K562 (cell line): ENCODE results near the gene ABLIM2. TPM values are rescaled to one million over a fixed set of nuclear protein-coding genes. Genes with fewer than 3 reads are reported as not detected.

Experiments used
- ATAC-seq: fragments of 200-7000 bp; cut with Tn5 transposase; 3 replicates; pipeline ENCODE4 v1.9.1; 2020; ENCODE audit warnings: moderate library complexity
- BruUV-seq: library from RNA; stranded (reverse); fragments of 400-500 nt; replicated peaks from 2 replicates; lab custom pipeline; 2021; lab: Mats Ljungman, UMichigan
- CTCF ChIA-PET: fragments of 300-600 bp; formaldehyde crosslinking; extraction: SDS; loops from one replicate; lab custom pipeline; 2021; ENCODE audit warnings: low intra/inter-chr PET ratio; lab: Yijun Ruan, JAX
- POLR2A ChIA-PET: fragments of 300-600, 350-650 bp; sonication (Branson Sonifier 250); formaldehyde crosslinking; extraction: SDS; loops from one replicate; lab custom pipeline; 2021; ENCODE audit warnings: antibody characterized with exemption, inconsistent platforms; lab: Yijun Ruan, JAX
- DNase-seq, 4 experiments: peaks; one replicate each; pipeline versions ENCODE4 v3.0.0 to v3.0.0-alpha.2; 2011 to 2018; ENCODE audit warnings: low spot score in 3 of 4, mixed read lengths in 3 of 4; ENCODE audit errors: extremely low read depth in 1 of 4
- FAIRE-seq: peaks from 2 replicates; lab custom pipeline; 2011; peaks lifted over from hg19 to GRCh38; lab: Jason Lieb, UNC
- H2AFZ ChIP-seq: 2 replicates; pipeline ENCODE4 v1.6.0; 2011; ENCODE audit warnings: low read depth, low read length, control low read depth, inconsistent platforms
- H3K27ac ChIP-seq: fragments of 200-600 bp; 3 replicates; pipeline ENCODE4 v1.8.0; 2011; ENCODE audit warnings: low read depth, mild to moderate bottlenecking, control low read depth, inconsistent platforms, low read length, moderate library complexity, mixed read lengths; ENCODE audit errors: extremely low read depth
- H3K27me3 ChIP-seq, 2 experiments: fragments of 300-600 bp in 1 of 2; 2 replicates in 1 of 2; 3 replicates in 1 of 2; pipeline versions ENCODE4 v1.6.0 to v1.8.0; 2011; ENCODE audit warnings: inconsistent platforms in 2 of 2, low read length in 2 of 2, mild to moderate bottlenecking in 1 of 2, mixed read lengths in 1 of 2, moderate library complexity in 1 of 2; ENCODE audit not compliant: control insufficient read depth in 2 of 2, insufficient read depth in 2 of 2
- H3K36me3 ChIP-seq: fragments of 300-600 bp; 3 replicates; pipeline ENCODE4 v1.8.0; 2011; ENCODE audit warnings: mild to moderate bottlenecking, low read length, inconsistent platforms; ENCODE audit not compliant: control insufficient read depth, insufficient read depth
- H3K4me1 ChIP-seq, 2 experiments: fragments of 200-600 bp in 1 of 2; replicated peaks in 1 of 2; 2 replicates in 1 of 2; 3 replicates in 1 of 2; pipeline versions ENCODE4 v1.5.1 to v1.8.0; 2011; ENCODE audit warnings: inconsistent platforms in 2 of 2, low read length in 2 of 2, mild to moderate bottlenecking in 1 of 2, mixed read lengths in 1 of 2, moderate library complexity in 1 of 2; ENCODE audit not compliant: control insufficient read depth in 2 of 2, insufficient read depth in 2 of 2
- H3K4me2 ChIP-seq: 2 replicates; pipeline ENCODE4 v1.6.1; 2011; ENCODE audit warnings: low read length, control low read depth, inconsistent platforms, mixed read lengths; ENCODE audit not compliant: insufficient read depth
- H3K4me3 ChIP-seq: fragments of 200-600 bp; sonication (generic), shearing (Covaris generic); 2 replicates; pipeline ENCODE4 v1.5.1; 2016; ENCODE audit warnings: control low read depth, inconsistent platforms
- H3K79me2 ChIP-seq: fragments of 200-600 bp; 3 replicates; pipeline ENCODE4 v1.8.0; 2011; ENCODE audit warnings: low read length, inconsistent platforms; ENCODE audit not compliant: control insufficient read depth, insufficient read depth
- H3K9ac ChIP-seq, 2 experiments: 2 replicates each; pipeline versions ENCODE4 v1.6.0 to v1.6.1; 2011; ENCODE audit warnings: low read depth in 2 of 2, low read length in 2 of 2, control low read depth in 1 of 2, inconsistent platforms in 1 of 2, mild to moderate bottlenecking in 1 of 2, mixed read lengths in 1 of 2; ENCODE audit not compliant: insufficient read depth in 1 of 2
- H3K9me1 ChIP-seq: one replicate; pipeline ENCODE4 v1.6.0; 2011; ENCODE audit warnings: inconsistent platforms, mild to moderate bottlenecking, low read length, moderate library complexity; ENCODE audit not compliant: control insufficient read depth, insufficient read depth
- H3K9me3 ChIP-seq: replicated peaks from 2 replicates; pipeline ENCODE4 v1.5.1; 2011; ENCODE audit warnings: low read depth, low read length, inconsistent platforms; ENCODE audit not compliant: control insufficient read depth, insufficient read depth
- H4K20me1 ChIP-seq: replicated peaks from 2 replicates; pipeline ENCODE4 v1.6.1; 2011; ENCODE audit warnings: low read length, inconsistent platforms, mixed read lengths; ENCODE audit not compliant: control insufficient read depth, insufficient read depth
- CTBP1 ChIP-seq: fragments of 450-650 bp; IDR thresholded peaks from 2 replicates; pipeline ENCODE4 v1.6.1; 2016; ENCODE audit warnings: borderline replicate concordance
- DPF2 ChIP-seq: fragments of 450-650 bp; IDR thresholded peaks from 2 replicates; pipeline ENCODE4 v1.6.1; 2016
- ESRRB ChIP-seq: fragments of 250-450 bp; sonication (Bioruptor Pico); IDR thresholded peaks from 2 replicates; pipeline ENCODE4 v1.5.0; 2020; ENCODE audit warnings: mild to moderate bottlenecking, moderate library complexity, borderline replicate concordance
- FOXJ2 ChIP-seq: fragments of 200-800 bp; sonication (Bioruptor generic); IDR thresholded peaks from 2 replicates; pipeline ENCODE4 v1.6.1; 2016; ENCODE audit warnings: missing genetic modification characterization, missing compliant biosample characterization
- FOXM1 ChIP-seq, 2 experiments: fragments of 450-650 bp in 1 of 2; sonication (generic) in 1 of 2; formaldehyde crosslinking in 1 of 2; IDR thresholded peaks; 2 replicates each; pipeline versions ENCODE4 v1.6.1 to v1.9.0; 2017 to 2022; ENCODE audit warnings: low read depth in 2 of 2, mild to moderate bottlenecking in 2 of 2, missing genetic modification reagents in 1 of 2, moderate library complexity in 1 of 2
- JUND ChIP-seq, 2 experiments: IDR thresholded peaks; 2 replicates in 1 of 2; 3 replicates in 1 of 2; pipeline ENCODE4 v1.6.1; 2011; ENCODE audit warnings: borderline replicate concordance in 2 of 2, low read depth in 2 of 2, low read length in 2 of 2, improper control_type of control experiment in 1 of 2, missing biosample characterization in 1 of 2, missing genetic modification characterization in 1 of 2, missing genetic modification reagents in 1 of 2
- KDM5B ChIP-seq: fragments of 200-600 bp; sonication (generic); IDR thresholded peaks from 2 replicates; pipeline ENCODE4 v1.6.1; 2012; ENCODE audit warnings: low read depth, mild to moderate bottlenecking, moderate library complexity, low read length, control low read depth, inconsistent platforms; ENCODE audit not compliant: insufficient replicate concordance
- MAX ChIP-seq: sonication (generic); formaldehyde crosslinking; IDR thresholded peaks from 2 replicates; pipeline ENCODE4 v1.9.0; 2022; ENCODE audit warnings: mild to moderate bottlenecking, missing genetic modification reagents
- MYNN ChIP-seq, 2 experiments: sonication (generic); formaldehyde crosslinking in 1 of 2; IDR thresholded peaks; 2 replicates each; pipeline versions ENCODE4 v1.5.0 to v1.6.1; 2016 to 2020; ENCODE audit warnings: antibody characterized with exemption in 1 of 2, missing genetic modification reagents in 1 of 2
- NCOR1 ChIP-seq: fragments of 450-650 bp; IDR thresholded peaks from 2 replicates; pipeline ENCODE4 v1.6.1; 2016; ENCODE audit warnings: mild to moderate bottlenecking, moderate library complexity
- NFRKB ChIP-seq: fragments of 450-650 bp; IDR thresholded peaks from 2 replicates; pipeline ENCODE4 v1.6.1; 2016; ENCODE audit warnings: low read depth
- POLR2G ChIP-seq: fragments of 200-400 bp; formaldehyde crosslinking; IDR thresholded peaks from 2 replicates; pipeline ENCODE4 v1.6.1; 2017; ENCODE audit warnings: low read depth, mild to moderate bottlenecking, antibody characterized with exemption, low read length, moderate library complexity
- POLR2H ChIP-seq: IDR thresholded peaks from 2 replicates; pipeline ENCODE4 v1.6.1; 2016; ENCODE audit warnings: missing genetic modification characterization, low read depth, mild to moderate bottlenecking, control low read depth, missing compliant biosample characterization, moderate library complexity
- RBBP5 ChIP-seq: fragments of 200-600 bp; sonication (generic); IDR thresholded peaks from 2 replicates; pipeline ENCODE4 v1.6.1; 2012; ENCODE audit warnings: borderline replicate concordance, mild to moderate bottlenecking, low read length, control low read depth, inconsistent platforms; ENCODE audit not compliant: insufficient read depth, poor library complexity, severe bottlenecking
- RFX5 ChIP-seq: IDR thresholded peaks from 2 replicates; pipeline ENCODE4 v1.6.1; 2011; ENCODE audit warnings: low read depth, mild to moderate bottlenecking, improper control_type of control experiment, low read length
- ZBTB43 ChIP-seq: sonication (generic); formaldehyde crosslinking; IDR thresholded peaks from 2 replicates; pipeline ENCODE4 v1.8.0; 2023; ENCODE audit warnings: mild to moderate bottlenecking, missing genetic modification reagents
- ZC3H4 ChIP-seq: sonication (generic); formaldehyde crosslinking; IDR thresholded peaks from 2 replicates; pipeline ENCODE4 v1.9.0; 2021; ENCODE audit warnings: missing genetic modification reagents, borderline replicate concordance
- ZNF146 ChIP-seq: IDR thresholded peaks from one replicate; pipeline ENCODE4 v1.6.1; 2018; ENCODE audit warnings: missing compliant biosample characterization; ENCODE audit not compliant: unreplicated experiment
- ZNF253 ChIP-seq: fragments of 250-450 bp; sonication (Bioruptor Pico); conservative IDR thresholded peaks from 2 replicates; pipeline ENCODE4 v1.6.1; 2021; ENCODE audit warnings: mild to moderate bottlenecking
- ZNF707 ChIP-seq: fragments of 250-450 bp; sonication (Bioruptor Pico); conservative IDR thresholded peaks from 2 replicates; pipeline ENCODE4 v1.8.0; 2022; ENCODE audit warnings: inconsistent platforms, mild to moderate bottlenecking, moderate library complexity
- whole genome bisulfite sequencing: fragments of 100-300 bp; shearing (Covaris generic); methylation state at CpG from one replicate; pipeline ENCODE4 v1.1.6; 2016; ENCODE audit warnings: low coverage, mixed read lengths; ENCODE audit not compliant: insufficient coverage; ENCODE audit errors: missing lambda C conversion rate; 5-methylcytosine and 5-hydroxymethylcytosine counted together
- in situ Hi-C: fragments of 300-500 bp; cut with MboI; formaldehyde crosslinking; loops from 4 replicates; pipeline ENCODE4 v1.15.0; 2018; ENCODE audit warnings: inconsistent platforms, mixed read lengths
- intact Hi-C: fragments of 100-400 bp; cut with micrococcal nuclease; formaldehyde crosslinking; loops from 2 replicates; pipeline ENCODE4 v1.14.2; 2022
- polyA plus RNA-seq, 8 experiments: library from polyadenylated mRNA; depleted of rRNA in 4 of 8; stranded (reverse) in 5 of 8; unstranded in 3 of 8; fragments of >200 nt; fragmentation: Nextera tagmentation in 2 of 8; fragmentation: Illumina TruSeq in 1 of 8; extraction: Ambion mirVana in 2 of 8; extraction: Trizol in 1 of 8; gene quantifications; 2 replicates each; pipeline versions ENCODE4 v1.2.1 to v1.2.3, GENCODE V29; 2011 to 2014; ENCODE audit warnings: inconsistent platforms in 1 of 8, missing spikeins in 1 of 8
- total RNA-seq, 7 experiments: library from RNA; depleted of rRNA in 6 of 7; stranded (reverse); fragments of >200 nt in 6 of 7; fragmentation: Illumina TruSeq in 2 of 7; extraction: Trizol in 2 of 7; gene quantifications; 2 replicates each; pipeline versions ENCODE4 v1.2.1 to v1.2.3, GENCODE V29; 2011 to 2021; ENCODE audit warnings: low replicate concordance in 1 of 7

ABLIM2 gene
- total and polyA plus RNA-seq, 9 of the 15 experiments (the other 6 are each of a cell fraction or from before 2014, with no cell fraction given): not detected

- H3K4me2 ChIP-seq: no peak overlapping the region
- no peak overlapping the region for H3K27ac ChIP-seq
- 0% methylated on average over 6 of the region's 7 CpGs for WGBS
- H3K4me1 ChIP-seq: peaks cover 0 to 5% of the 10 kb centered on the region in 2 experiments; a peak in 2 of 5 replicates
- H3K4me3 ChIP-seq: no peak overlapping the region
- no peak overlapping the region for H3K9ac ChIP-seq
- no peak overlapping the region for H2AFZ ChIP-seq
- ATAC-seq (no peak), DNase-seq (no peak), FAIRE-seq (no peak)
- 0 out of 2 replicates have a peak, but pooled peaks cover 16% of the 10 kb centered on the region for H4K20me1 ChIP-seq
- in situ Hi-C loops: no loop called here
- H3K27me3 ChIP-seq: peaks cover 22 to 81% of the 10 kb centered on the region in 2 experiments; a peak in 4 of 5 replicates
- H3K9me1 ChIP-seq: no peaks in the 10 kb centered on the region
- TF ChIP-seq CTBP1: no peak
- TF ChIP-seq POLR2H (tag): no peak
- TF ChIP-seq KDM5B: no peak
- TF ChIP-seq POLR2G: no peak
- no peak for TF ChIP-seq MAX
- TF ChIP-seq ZC3H4: no peak
- TF ChIP-seq FOXJ2: no peak
- TF ChIP-seq ZNF146 (CRISPR knock-in tag): no peak
- no peak for TF ChIP-seq NFRKB
- no peak for TF ChIP-seq RFX5
- no peak for TF ChIP-seq FOXM1 (IDR thresholded peaks at IDR 0.05; ENCODE audit: low read depth)
- TF ChIP-seq FOXM1 (CRISPR knock-in tag; IDR thresholded peaks at IDR 0.05; ENCODE audit: low read depth): no peak
- TF ChIP-seq NCOR1: no peak
- no peak for TF ChIP-seq ESRRB (CRISPR knock-in tag)
- TF ChIP-seq RBBP5: no peak
- no peak for TF ChIP-seq ZNF707 (CRISPR knock-in tag)
- no peak for TF ChIP-seq DPF2
- no peak for TF ChIP-seq MYNN (IDR thresholded peaks at IDR 0.05)
- TF ChIP-seq MYNN (CRISPR knock-in tag; IDR thresholded peaks at IDR 0.05): no peak
- TF ChIP-seq ZBTB43: no peak
- no peak for TF ChIP-seq JUND (IDR thresholded peaks at IDR 0.05; ENCODE audit: borderline replicate concordance, low read depth, low read length)
- no peak for TF ChIP-seq JUND (tag; IDR thresholded peaks at IDR 0.05; ENCODE audit: borderline replicate concordance, low read depth, low read length)
- TF ChIP-seq ZNF253: no peak
- CTCF ChIA-PET: no interaction called here
- H3K79me2 ChIP-seq: no peaks in the 10 kb centered on the region
- POLR2A ChIA-PET: no interaction called here
- H3K36me3 ChIP-seq: no peaks in the 10 kb centered on the region
- intact Hi-C loops: no loop called here
- no TSS peak for BruUV-seq
- H3K9me3 ChIP-seq: no peaks in the 10 kb centered on the region
These were observed 112.7 kb downstream of the ABLIM2 start for GRCh38 chr4:8045909-8046308.
